ENCODE data around the gene PROM2. TPM values are rescaled to one million over a fixed set of nuclear protein-coding genes. Genes with fewer than 3 reads are reported as not detected.

PROM2 gene
- polyA plus RNA-seq, 1 donor (not counting 4 experiments of a cell fraction or from before 2014, with no cell fraction given), result 11.4 TPM

- no peak for DNase-seq (ENCODE audit: low read depth, low spot score)
- dilution Hi-C loops (cut with MboI; ENCODE audit: extremely low pct_ligation_motif_present, low sequenced_read_pairs), result no loop called here
- no peak overlapping the region for H3K27ac ChIP-seq (ENCODE audit: control insufficient read depth, insufficient read depth, low read length)
- no peaks in the 10 kb centered on the region for H3K79me2 ChIP-seq (ENCODE audit: control insufficient read depth, insufficient read depth, low read length)
- H3K4me2 ChIP-seq (ENCODE audit: control insufficient read depth, extremely low read depth, insufficient read depth, low read depth, low read length), result no peak overlapping the region
- H4K20me1 ChIP-seq (ENCODE audit: control insufficient read depth, extremely low read depth, insufficient read depth, low read length), result no peaks in the 10 kb centered on the region
- no peaks in the 10 kb centered on the region for H3K27me3 ChIP-seq (ENCODE audit: control insufficient read depth, extremely low read depth, insufficient read depth, low read length)
- TF ChIP-seq CTCF (optimal IDR thresholded peaks at IDR 0.05 in 1 of 3, IDR thresholded peaks at IDR 0.05 in 1 of 3, conservative IDR thresholded peaks at IDR 0.05 in 1 of 3; ENCODE audit: extremely low read depth in 1 of 3, insufficient read depth in 2 of 3, low read length in 3 of 3), result no peak
- TF ChIP-seq EZH2 (IDR thresholded peaks at IDR 0.05; ENCODE audit: low read length), result no peak
- H3K36me3 ChIP-seq (ENCODE audit: control insufficient read depth in 2 of 2, extremely low read depth in 1 of 2, insufficient read depth in 2 of 2, low read length in 2 of 2), result peaks cover 10 to 57% of the 10 kb centered on the region in 2 experiments
- H3K4me1 ChIP-seq (ENCODE audit: control insufficient read depth, extremely low read depth, insufficient read depth, low read length), result no peaks in the 10 kb centered on the region
- no peak overlapping the region for H3K4me3 ChIP-seq (ENCODE audit: control insufficient read depth in 2 of 3, extremely low read depth in 1 of 3, insufficient read depth in 2 of 3, low read depth in 1 of 3, low read length in 3 of 3)
- no peak overlapping the region for H3K9ac ChIP-seq (ENCODE audit: control insufficient read depth, extremely low read depth, insufficient read depth, low read length)
- no peak overlapping the region for H2AFZ ChIP-seq (ENCODE audit: control insufficient read depth, low read length)
- no peaks in the 10 kb centered on the region for H3K9me1 ChIP-seq (ENCODE audit: control insufficient read depth, extremely low read depth, insufficient read depth, low read length)
- FAIRE-seq, result no peak
- H3K9me3 ChIP-seq (ENCODE audit: control insufficient read depth, low read depth, low read length), result no peaks in the 10 kb centered on the region
These were observed 10.8 kb downstream of the PROM2 start for GRCh38 chr2:95284886-95285541.

GRCh38 chr2:95285542-95285932 lies 11.3 kb downstream of the PROM2 start:
- Histone ChIP-seq H2AFZ (ENCODE audit: control insufficient read depth, low read length) (no peak overlapping the region), H3K4me3 (ENCODE audit: control insufficient read depth in 2 of 3, extremely low read depth in 1 of 3, insufficient read depth in 2 of 3, low read depth in 1 of 3, low read length in 3 of 3) (no peak overlapping the region), H3K9me1 (ENCODE audit: control insufficient read depth, extremely low read depth, insufficient read depth, low read length) (no peaks in the 10 kb centered on the region), H3K9ac (ENCODE audit: control insufficient read depth, extremely low read depth, insufficient read depth, low read length) (no peak overlapping the region), H3K36me3 (ENCODE audit: control insufficient read depth in 2 of 2, extremely low read depth in 1 of 2, insufficient read depth in 2 of 2, low read length in 2 of 2) (peaks cover 5 to 56% of the 10 kb centered on the region in 2 experiments), H3K79me2 (ENCODE audit: control insufficient read depth, insufficient read depth, low read length) (no peaks in the 10 kb centered on the region), H3K27ac (ENCODE audit: control insufficient read depth, insufficient read depth, low read length) (no peak overlapping the region), H3K9me3 (ENCODE audit: control insufficient read depth, low read depth, low read length) (no peaks in the 10 kb centered on the region), H3K4me1 (ENCODE audit: control insufficient read depth, extremely low read depth, insufficient read depth, low read length) (no peaks in the 10 kb centered on the region), H3K4me2 (ENCODE audit: control insufficient read depth, extremely low read depth, insufficient read depth, low read depth, low read length) (no peak overlapping the region), H4K20me1 (ENCODE audit: control insufficient read depth, extremely low read depth, insufficient read depth, low read length) (no peaks in the 10 kb centered on the region), H3K27me3 (ENCODE audit: control insufficient read depth, extremely low read depth, insufficient read depth, low read length) (no peaks in the 10 kb centered on the region)
- DNase-seq (ENCODE audit: low read depth, low spot score) (no peak), FAIRE-seq (no peak)
- TF ChIP-seq CTCF (optimal IDR thresholded peaks at IDR 0.05 in 1 of 3, IDR thresholded peaks at IDR 0.05 in 1 of 3, conservative IDR thresholded peaks at IDR 0.05 in 1 of 3; ENCODE audit: extremely low read depth in 1 of 3, insufficient read depth in 2 of 3, low read length in 3 of 3), result no peak
- TF ChIP-seq EZH2 (IDR thresholded peaks at IDR 0.05; ENCODE audit: low read length), result no peak
- dilution Hi-C loops (cut with MboI; ENCODE audit: extremely low pct_ligation_motif_present, low sequenced_read_pairs), result no loop called here

All from keratinocyte (primary cell).